ENCODE data around the gene ZNF503.

Gene ZNF503

DNA sequence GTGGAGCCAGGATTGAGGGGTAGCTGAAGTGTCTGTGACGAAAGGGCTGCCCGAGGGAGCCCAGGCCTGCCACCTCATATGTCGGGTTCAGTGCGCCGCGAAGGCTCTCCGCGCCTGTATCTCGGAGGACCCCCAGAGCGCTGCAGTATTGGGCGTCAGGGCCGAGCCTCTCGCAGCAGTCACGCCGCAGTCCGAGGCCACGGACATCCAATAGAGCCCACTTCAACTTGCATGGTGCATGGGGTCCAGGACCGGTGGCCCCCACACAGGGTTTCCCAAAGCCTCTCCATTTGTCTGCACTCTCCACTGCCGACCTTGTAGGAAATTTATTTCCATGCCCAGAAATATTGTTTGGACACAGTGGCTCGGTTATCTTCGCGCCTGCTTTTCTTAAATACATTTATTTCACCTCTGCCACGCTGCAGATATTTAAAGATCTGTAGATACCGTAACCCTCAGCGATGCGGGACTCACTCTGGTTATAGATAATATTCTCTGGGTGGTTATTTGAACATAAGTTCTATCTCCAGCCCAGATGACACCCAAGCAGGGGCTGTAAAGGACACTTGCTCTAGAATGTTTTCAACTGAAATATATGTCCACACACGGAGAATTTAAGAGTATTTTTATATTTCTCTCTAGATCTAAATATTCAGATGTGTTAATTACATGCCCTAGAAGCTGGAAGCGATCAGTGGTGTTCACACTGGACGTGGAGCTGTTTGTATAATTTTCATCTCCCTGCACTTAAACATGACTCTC, 5.1 kb upstream of the ZNF503 start:
- DNase-seq (ENCODE audit: low spot score): no peak

DNA sequence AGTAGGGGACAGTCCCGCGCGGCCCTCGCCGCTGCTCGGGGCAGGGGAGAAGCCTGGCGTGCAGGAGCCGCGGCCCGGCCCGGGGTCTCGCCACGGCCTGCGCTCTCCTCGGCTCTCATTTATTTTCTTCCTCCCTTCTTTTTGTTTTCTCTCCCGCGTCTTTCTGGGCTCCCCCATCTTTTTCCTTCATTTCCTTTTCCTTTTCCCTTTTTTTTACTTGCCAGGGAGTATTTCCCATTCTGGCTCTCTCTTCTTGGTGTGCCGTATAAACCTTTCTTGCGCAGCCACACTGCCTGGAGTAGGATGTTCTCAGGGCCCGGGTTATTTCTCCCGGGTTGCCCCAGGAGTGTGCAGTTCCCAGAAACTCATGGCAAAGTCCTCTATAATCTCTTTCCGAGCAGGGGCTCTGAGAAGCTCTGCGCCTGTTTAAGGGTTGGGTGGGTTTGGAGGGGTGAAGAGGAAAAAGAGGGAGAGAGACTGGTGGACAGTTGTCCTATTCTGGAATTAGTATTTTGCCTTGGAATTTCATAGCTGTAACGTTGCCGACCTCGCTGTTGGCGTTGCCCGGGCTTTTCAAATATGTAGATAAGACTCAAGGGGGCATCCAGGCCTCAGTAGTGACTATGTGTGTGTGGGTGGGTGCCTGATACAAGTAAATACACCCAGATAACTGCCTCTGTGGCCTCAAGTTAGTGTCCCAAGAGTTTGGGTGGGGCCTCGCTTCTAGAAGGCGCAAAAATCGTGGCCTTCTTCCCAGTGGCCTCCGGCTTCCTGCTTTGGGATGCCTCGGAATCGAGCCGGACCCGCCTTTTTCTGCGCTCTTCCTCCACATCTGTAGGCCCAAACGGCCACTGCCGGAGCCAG, 4.3 kb upstream of the ZNF503 start:
- no peak for DNase-seq (ENCODE audit: low spot score)

GRCh38 chr10:75404815-75405597, 3.4 kb upstream of the ZNF503 start:
- peak; percentile 55 for DNase-seq (ENCODE audit: low spot score)

GRCh38 chr10:75403939-75404814, 2.6 kb upstream of the ZNF503 start:
- DNase-seq (ENCODE audit: low spot score): peak; percentile 73

- peak; percentile 54 for DNase-seq (ENCODE audit: low spot score)
Measured at GRCh38 chr10:75403144-75403938, 1.8 kb upstream of the ZNF503 start.

GRCh38 chr10:75402486-75403143, 1.1 kb upstream of the ZNF503 start:
- no peak for DNase-seq (ENCODE audit: low spot score)

DNA sequence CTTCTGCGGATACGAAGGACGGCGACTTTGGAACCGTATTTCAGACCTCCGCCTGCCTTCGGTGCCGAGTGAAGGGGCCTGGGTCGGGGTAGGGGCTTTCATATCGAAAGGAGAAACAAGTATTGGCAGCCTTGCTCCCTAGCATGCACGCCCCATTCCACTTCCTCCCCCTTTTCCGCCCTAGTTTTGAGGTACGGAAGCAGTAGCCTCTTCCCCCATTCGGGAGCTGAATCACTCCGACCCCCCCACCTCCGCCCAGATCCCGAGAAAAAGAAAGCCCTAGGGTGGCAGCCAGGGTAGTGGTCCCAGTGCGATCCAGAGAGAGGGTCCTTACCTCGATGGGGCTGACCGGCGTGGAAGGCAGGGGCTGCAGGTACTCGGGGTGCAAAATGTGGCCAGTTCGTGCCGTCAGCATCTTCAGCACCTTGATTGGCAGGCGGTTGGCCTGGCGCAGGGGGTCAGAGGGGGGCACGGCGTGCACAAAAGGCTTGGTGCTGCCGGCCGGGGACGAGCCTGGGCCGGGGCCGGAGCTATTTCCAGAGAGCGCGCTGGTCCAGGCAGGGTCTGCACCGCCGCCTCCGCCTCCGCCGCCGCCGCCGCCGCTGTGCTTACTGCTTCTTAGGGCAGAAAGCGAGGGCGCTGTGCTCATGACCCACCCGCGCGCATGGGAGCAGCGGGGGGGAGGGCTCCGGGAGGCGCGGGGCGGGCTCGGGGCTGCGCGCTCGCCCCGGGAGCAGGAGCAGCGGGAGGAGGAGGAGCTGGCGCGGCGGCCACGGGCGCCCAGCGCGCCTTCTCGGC, 594 bp downstream of the ZNF503 start:
- peak; percentile 75 for DNase-seq (ENCODE audit: low spot score)

DNA sequence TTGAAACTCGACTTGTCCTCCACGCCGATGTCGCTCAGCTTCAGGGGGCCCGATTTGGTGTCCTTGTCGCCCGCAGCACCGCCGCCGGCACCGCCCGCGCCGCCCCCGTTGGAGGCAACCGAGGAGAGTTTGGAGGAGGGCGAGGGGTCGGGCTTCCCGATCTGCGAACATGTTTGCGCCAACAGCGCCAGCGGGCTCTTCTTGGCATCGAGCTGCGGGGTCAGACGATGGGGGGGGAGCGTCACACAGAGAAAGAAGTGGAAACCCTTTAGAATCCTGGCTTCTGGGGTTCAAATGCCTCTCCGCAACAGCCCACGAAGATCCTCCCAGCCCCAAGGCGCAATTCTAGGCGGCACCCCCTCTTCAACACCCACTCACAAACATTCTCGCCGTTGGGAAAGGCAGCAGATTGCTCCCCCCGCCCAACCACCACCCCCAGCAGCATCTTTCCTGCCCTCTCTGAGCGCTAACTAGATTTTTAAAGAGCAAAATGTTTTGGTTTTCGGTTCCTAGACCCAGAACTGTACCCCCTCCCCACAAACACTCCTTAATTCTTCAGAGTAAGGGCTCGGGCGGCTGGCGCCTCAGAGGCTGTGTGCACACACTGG, 1.3 kb downstream of the ZNF503 start:
- no peak for DNase-seq (ENCODE audit: low spot score)

DNA sequence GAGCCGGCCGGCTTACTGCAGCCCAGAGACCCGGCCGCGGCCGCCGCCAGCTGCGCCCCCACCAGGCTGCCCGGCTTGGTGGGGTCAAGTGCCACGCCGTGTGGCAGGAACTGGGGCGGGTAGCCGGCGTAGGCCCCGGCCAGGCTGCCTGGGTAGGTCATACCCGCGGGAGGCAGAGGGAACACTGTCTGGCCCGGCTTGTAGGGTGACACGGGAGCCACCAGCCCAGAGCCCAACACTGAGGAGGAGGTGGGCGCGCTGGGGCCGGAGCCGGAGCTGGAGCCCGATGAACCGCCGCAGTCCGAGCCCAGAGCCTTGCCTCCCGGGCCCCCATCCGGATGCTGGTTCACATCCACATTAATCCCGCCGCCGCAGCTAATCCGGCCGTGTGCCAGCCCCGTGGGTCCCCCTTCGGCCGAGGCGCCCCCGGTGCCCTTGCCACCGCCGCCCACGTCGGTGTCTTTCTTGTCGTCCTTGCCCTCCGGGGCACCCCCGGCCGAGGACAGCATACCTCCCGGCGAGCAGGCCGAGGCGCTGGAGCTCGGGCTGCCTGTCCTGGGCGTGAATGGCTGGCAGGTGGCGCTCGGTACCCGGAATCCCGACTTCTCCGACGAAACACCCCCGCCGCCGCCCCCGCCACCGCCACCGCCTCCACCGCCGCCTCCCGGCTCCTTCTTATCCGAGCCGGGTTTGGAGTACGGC, 2.0 kb downstream of the ZNF503 start:
- DNase-seq (ENCODE audit: low spot score): peak; percentile 79

- DNase-seq (ENCODE audit: low spot score): peak; percentile 44
Measured at GRCh38 chr10:75398692-75399460, 2.7 kb downstream of the ZNF503 start.

DNA sequence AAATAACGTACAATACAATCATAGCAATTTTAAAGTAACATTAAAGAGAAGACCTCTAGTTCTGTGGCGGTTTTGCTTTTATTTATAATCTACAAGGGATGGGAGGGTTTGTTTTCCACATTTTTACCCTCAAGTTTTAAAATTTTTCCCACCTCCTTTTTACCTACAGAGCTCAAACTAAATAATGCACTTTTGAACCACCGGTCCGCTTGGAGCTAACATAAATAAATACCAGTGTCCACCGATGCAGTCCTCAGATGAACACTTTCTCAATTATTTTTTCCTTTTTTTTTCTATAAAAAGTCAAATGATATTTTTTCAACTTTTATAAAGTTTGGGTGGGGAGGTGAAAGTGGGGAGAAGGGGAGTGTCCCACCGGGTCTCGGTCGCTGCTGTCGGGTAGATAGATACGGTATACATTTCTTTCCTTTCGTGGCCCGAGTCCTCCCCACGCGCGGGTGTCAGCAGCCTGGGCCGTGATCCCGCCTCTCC, 3.3 kb downstream of the ZNF503 start:
- peak; percentile 16 for DNase-seq (ENCODE audit: low spot score)

GRCh38 chr10:75397496-75398199, 3.9 kb downstream of the ZNF503 start:
- DNase-seq (ENCODE audit: low spot score): peak; percentile 33

- peak; percentile 49 for DNase-seq (ENCODE audit: low spot score)
Measured at GRCh38 chr10:75396631-75397495, 4.7 kb downstream of the ZNF503 start.

DNA sequence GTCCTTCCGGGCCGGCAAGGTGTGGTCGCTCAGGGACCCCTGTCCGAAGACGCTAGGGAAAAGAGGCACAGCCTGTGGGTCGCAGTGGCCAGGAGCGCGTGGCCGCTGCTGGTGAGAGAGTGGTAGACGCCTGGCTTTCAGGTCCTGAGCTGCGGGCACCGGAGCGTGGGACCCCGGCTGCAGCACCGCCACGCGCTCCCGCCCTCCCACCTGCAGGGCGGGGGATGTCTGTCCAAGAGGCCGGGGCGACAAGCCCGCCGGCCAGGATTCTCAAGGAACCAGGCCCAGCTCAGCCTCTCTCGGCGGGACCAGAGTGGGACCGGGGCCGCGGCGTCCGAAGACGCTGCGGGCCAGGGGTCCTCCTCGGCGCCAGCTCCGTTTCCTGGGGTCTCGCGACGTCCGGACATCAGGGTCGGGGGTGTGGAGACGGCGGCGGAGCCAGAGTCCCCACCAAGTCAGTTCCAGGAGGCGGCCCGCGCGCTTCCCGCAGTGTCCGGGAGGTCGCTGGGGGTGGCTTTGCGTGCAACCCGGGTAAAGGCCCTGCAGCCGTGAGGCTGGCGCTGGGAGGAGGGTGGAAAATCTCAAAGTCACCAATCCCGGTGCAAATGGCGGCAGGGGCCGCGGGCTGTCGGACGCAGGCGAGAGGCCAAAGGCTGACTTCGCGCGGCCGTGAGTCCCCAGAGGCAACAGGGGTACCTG, 5.5 kb downstream of the ZNF503 start:
- peak; percentile 37 for DNase-seq (ENCODE audit: low spot score)

All from kidney tubule cell (primary cell).